Large intestine (tissue), 3 donors: ENCODE data around the gene BCAN. TPM values are rescaled to one million over a fixed set of nuclear protein-coding genes. Genes with fewer than 3 reads are reported as not detected.

ENCODE experiments used
- DNase-seq, 2 donors: peaks; one replicate each; pipeline versions ENCODE4 v3.0.0 to v3.0.0-alpha.2; 2013
- H3K27ac ChIP-seq: one replicate; pipeline ENCODE4 v1.5.1; 2013; ENCODE audit warnings: low read length
- H3K27me3 ChIP-seq: 2 replicates; pipeline ENCODE4 v1.6.1; 2013; ENCODE audit warnings: low read length; ENCODE audit not compliant: control insufficient read depth, insufficient read depth
- H3K36me3 ChIP-seq: 2 replicates; pipeline ENCODE4 v1.6.1; 2013; ENCODE audit warnings: low read length; ENCODE audit not compliant: control insufficient read depth, insufficient read depth
- H3K4me1 ChIP-seq: one replicate; pipeline ENCODE4 v1.6.1; 2013; ENCODE audit warnings: low read length; ENCODE audit not compliant: control insufficient read depth, insufficient read depth
- H3K4me3 ChIP-seq: one replicate; pipeline ENCODE4 v1.5.1; 2013; ENCODE audit warnings: low read length
- H3K9me3 ChIP-seq: one replicate; pipeline ENCODE4 v1.6.1; 2013; ENCODE audit warnings: mild to moderate bottlenecking, low read depth, low read length, moderate library complexity; ENCODE audit not compliant: control insufficient read depth
- WGBS: methylation state at CpG from one replicate; pipeline ENCODE4 v1.1.5; 2013; ENCODE audit warnings: low lambda C conversion rate; ENCODE audit not compliant: insufficient coverage; 5-methylcytosine and 5-hydroxymethylcytosine counted together
- polyA plus RNA-seq: library from polyadenylated mRNA; unstranded; fragments of 120-200 nt; gene quantifications from one replicate; pipeline ENCODE4 v1.2.1, GENCODE V29; 2013

BCAN gene
- polyA plus RNA-seq, 1 donor, result 12.1 TPM

DNA sequence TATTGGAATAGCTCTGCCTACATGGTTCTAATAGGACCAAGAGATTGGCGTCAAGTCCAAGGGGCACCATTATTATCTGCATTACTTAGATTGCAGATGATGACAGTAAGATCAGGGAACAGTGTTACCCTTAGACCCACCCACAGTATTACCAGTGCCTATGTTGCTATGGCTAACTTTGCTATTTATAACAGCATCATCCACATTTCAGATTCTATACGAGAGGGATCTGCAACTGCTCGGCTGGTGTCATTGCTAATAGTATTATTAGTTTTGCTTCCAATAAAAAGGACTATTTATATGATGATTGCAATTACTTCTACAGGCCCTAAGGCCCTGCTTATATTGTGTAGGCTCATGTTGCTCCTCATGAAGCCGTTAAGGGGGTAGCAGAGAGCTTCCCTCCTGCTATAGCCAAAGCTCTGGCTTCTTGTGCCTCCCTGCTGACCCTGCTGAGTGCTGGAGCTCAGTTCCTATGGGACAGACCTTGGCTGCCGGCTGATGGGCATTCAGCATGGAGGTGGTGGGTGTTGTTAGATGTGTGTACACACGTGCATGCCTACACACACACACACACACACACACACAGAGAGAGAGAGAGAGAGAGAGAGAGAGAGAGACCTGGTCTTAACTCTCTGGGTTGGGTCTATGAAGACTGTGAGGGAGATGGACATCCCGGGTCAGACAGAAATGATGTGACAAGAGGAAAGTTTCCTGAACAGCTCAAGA lies 1.3 kb downstream of the BCAN start:
- H3K4me1 ChIP-seq, result peaks cover 22% of the 10 kb centered on the region
- peaks cover 3% of the 10 kb centered on the region for H3K36me3 ChIP-seq
- no peak overlapping the region for H3K4me3 ChIP-seq
- peaks cover 91% of the 10 kb centered on the region for H3K27me3 ChIP-seq
- DNase-seq, result peak in 1 of 2 donors; percentile 68
- no peak overlapping the region for H3K27ac ChIP-seq
- peaks cover 6% of the 10 kb centered on the region for H3K9me3 ChIP-seq
- WGBS, result no CpG with 5 or more reads among the region's 7 CpGs

DNA sequence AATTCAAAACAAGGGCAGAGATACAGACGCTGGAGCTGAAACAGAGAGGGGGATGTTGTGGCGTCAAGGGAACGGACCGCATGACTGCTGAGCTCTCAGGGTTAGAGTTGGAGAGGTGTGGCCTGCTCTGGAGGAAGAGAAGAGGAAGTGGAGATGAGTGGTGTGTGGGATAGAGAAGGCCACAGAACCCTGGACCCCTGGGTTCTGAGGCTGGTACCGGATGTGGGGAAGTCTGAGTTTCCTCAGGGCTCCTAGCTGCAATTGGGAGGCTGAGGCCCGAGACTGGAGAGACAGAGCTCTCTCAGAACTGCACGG lies 1.8 kb downstream of the BCAN start:
- Histone ChIP-seq H3K4me1 (peaks cover 22% of the 10 kb centered on the region), H3K36me3 (peaks cover 3% of the 10 kb centered on the region), H3K9me3 (peaks cover 6% of the 10 kb centered on the region), H3K4me3 (no peak overlapping the region), H3K27ac (no peak overlapping the region), H3K27me3 (peaks cover 88% of the 10 kb centered on the region)
- no CpG with 5 or more reads among the region's 7 CpGs for WGBS
- DNase-seq, result no peak

DNA sequence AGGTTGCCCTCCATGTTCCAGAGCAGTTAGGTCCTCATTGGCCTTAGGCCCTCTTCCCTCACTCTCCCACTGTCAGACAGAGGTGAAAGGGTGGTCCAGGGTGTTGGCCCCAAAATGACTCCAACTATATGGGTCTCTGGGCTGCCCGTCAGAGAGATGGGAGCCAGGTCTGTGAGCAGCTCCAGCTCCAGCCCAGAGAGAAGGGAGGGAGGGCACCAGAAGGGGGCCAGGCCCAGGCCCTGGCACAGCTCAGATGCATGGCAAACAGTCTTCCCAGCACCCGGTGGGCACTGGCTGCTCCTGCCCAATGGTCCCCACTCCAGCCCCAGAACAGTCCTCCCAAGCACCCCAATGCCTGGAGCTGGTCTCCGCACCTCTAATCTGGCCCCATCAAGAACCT lies 2.2 kb downstream of the BCAN start:
- Histone ChIP-seq H3K4me3 (no peak overlapping the region), H3K27me3 (peaks cover 84% of the 10 kb centered on the region), H3K27ac (no peak overlapping the region), H3K36me3 (peaks cover 3% of the 10 kb centered on the region), H3K4me1 (peaks cover 22% of the 10 kb centered on the region), H3K9me3 (peaks cover 6% of the 10 kb centered on the region)
- no peak for DNase-seq
- WGBS, result no CpG with 5 or more reads among the region's 3 CpGs

DNA sequence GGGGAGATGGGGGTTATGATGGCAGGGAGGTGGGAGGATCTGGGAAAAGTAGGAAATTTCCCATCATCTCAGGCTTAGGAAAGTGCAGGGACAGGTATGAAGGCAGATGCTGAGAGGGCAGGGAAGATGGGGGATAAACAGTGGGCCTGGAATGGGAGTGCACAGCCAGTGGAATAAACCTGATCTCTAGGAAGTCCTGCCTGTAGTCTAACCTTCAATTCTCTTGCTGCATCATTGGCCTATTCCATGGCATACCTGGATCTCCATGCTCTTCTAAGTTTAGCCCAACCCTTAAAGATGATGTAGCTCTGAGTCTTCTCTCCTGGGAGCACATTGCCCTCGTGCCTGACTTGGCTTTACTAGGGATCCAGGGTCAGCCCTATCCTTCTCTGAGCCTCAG lies 2.7 kb downstream of the BCAN start:
- no peak overlapping the region for H3K27ac ChIP-seq
- H3K36me3 ChIP-seq, result peaks cover 3% of the 10 kb centered on the region
- H3K27me3 ChIP-seq, result peaks cover 81% of the 10 kb centered on the region
- no peak for DNase-seq
- WGBS, result no CpG with 5 or more reads among the region's 1 CpG
- H3K4me1 ChIP-seq, result peaks cover 22% of the 10 kb centered on the region
- no peak overlapping the region for H3K4me3 ChIP-seq
- H3K9me3 ChIP-seq, result peaks cover 6% of the 10 kb centered on the region

DNA sequence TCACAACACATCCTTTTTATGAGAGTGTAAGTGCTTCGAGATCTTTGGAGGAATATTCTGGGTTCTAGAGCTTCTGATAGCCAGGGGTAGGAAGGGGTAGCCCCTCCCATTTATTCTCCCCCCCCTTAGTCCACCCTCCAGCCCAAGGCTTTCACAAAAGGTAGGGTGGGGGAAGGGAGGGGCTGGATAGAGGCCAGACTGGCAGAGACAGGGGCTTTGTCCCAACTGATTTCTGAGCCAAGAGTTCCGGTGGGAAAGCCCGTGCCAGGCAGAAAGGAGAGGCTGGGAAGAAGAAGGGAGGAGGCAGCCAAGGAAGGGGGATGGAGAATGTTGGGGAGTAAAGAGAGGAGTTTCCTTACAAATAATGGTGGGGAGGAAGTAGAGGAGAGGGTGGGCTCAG lies 3.1 kb downstream of the BCAN start:
- Histone ChIP-seq H3K36me3 (peaks cover 3% of the 10 kb centered on the region), H3K27me3 (peaks cover 77% of the 10 kb centered on the region), H3K4me3 (no peak overlapping the region), H3K4me1 (peaks cover 22% of the 10 kb centered on the region), H3K9me3 (peaks cover 6% of the 10 kb centered on the region), H3K27ac (no peak overlapping the region)
- no peak for DNase-seq
- WGBS, result no CpG with 5 or more reads among the region's 3 CpGs

DNA sequence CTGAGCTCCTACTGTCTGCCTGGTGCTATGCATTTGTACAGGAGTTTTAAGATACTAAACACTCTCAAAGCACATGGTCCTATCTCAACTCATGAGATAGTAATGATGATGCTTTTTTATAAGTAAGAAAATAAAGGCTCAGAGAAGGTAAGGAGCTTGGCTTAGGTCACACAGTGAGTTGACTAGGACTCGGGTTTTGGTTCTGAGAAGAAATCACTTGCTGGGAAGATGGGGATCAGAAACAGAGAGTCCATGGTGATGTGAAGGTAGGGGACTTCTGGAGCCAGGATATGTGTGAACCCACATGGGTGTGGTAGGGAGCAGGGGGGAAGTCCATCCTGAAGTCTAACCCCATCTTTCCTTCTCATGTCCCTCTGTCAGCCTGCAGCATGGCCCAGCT lies 3.7 kb downstream of the BCAN start:
- WGBS, result 80% methylated on average over 1 of the region's 1 CpG
- peaks cover 71% of the 10 kb centered on the region for H3K27me3 ChIP-seq
- no peak for DNase-seq
- H3K4me1 ChIP-seq, result peaks cover 22% of the 10 kb centered on the region
- peaks cover 6% of the 10 kb centered on the region for H3K9me3 ChIP-seq
- peaks cover 3% of the 10 kb centered on the region for H3K36me3 ChIP-seq
- H3K4me3 ChIP-seq, result no peak overlapping the region
- H3K27ac ChIP-seq, result no peak overlapping the region

DNA sequence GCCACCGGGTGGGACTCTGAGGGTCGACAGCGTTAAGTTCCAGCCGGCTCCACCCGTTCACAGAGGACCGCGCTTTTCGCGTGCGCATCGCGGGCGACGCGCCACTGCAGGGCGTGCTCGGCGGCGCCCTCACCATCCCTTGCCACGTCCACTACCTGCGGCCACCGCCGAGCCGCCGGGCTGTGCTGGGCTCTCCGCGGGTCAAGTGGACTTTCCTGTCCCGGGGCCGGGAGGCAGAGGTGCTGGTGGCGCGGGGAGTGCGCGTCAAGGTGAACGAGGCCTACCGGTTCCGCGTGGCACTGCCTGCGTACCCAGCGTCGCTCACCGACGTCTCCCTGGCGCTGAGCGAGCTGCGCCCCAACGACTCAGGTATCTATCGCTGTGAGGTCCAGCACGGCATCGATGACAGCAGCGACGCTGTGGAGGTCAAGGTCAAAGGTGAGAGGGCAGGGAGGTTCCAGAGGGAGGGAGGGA lies 4.9 kb downstream of the BCAN start:
- Histone ChIP-seq H3K4me1 (peaks cover 17% of the 10 kb centered on the region), H3K4me3 (no peak overlapping the region), H3K27me3 (peaks cover 60% of the 10 kb centered on the region), H3K27ac (no peak overlapping the region), H3K36me3 (peaks cover 3% of the 10 kb centered on the region), H3K9me3 (peaks cover 6% of the 10 kb centered on the region)
- no peak for DNase-seq
- WGBS, result no CpG with 5 or more reads among the region's 51 CpGs

DNA sequence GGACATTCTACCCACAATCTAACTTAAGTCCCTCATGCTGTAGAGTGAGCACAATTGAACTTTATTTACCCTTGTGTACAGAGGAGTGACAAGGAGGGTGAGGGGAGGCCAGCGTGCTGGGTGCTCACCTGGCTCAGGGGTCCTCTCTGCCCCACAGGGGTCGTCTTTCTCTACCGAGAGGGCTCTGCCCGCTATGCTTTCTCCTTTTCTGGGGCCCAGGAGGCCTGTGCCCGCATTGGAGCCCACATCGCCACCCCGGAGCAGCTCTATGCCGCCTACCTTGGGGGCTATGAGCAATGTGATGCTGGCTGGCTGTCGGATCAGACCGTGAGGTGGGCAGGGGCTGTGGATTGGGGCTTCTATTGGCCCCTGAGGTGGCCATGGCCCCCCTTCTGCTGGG lies 5.4 kb downstream of the BCAN start:
- Histone ChIP-seq H3K9me3 (peaks cover 6% of the 10 kb centered on the region), H3K4me1 (peaks cover 14% of the 10 kb centered on the region), H3K27me3 (peaks cover 55% of the 10 kb centered on the region), H3K4me3 (no peak overlapping the region), H3K27ac (no peak overlapping the region), H3K36me3 (peaks cover 3% of the 10 kb centered on the region)
- DNase-seq, result no peak
- no CpG with 5 or more reads among the region's 10 CpGs for WGBS

DNA sequence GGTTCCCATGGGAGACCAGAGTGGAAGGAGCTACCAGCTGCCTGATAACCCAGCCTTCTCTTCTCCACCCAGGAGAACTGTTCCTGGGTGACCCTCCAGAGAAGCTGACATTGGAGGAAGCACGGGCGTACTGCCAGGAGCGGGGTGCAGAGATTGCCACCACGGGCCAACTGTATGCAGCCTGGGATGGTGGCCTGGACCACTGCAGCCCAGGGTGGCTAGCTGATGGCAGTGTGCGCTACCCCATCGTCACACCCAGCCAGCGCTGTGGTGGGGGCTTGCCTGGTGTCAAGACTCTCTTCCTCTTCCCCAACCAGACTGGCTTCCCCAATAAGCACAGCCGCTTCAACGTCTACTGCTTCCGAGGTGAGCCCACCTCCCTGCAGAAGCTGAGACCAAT lies 6.6 kb downstream of the BCAN start:
- H3K27ac ChIP-seq, result no peak overlapping the region
- H3K36me3 ChIP-seq, result peaks cover 3% of the 10 kb centered on the region
- peaks cover 45% of the 10 kb centered on the region for H3K27me3 ChIP-seq
- peaks cover 6% of the 10 kb centered on the region for H3K9me3 ChIP-seq
- H3K4me3 ChIP-seq, result no peak overlapping the region
- peaks cover 2% of the 10 kb centered on the region for H3K4me1 ChIP-seq
- no peak for DNase-seq
- no CpG with 5 or more reads among the region's 10 CpGs for WGBS

DNA sequence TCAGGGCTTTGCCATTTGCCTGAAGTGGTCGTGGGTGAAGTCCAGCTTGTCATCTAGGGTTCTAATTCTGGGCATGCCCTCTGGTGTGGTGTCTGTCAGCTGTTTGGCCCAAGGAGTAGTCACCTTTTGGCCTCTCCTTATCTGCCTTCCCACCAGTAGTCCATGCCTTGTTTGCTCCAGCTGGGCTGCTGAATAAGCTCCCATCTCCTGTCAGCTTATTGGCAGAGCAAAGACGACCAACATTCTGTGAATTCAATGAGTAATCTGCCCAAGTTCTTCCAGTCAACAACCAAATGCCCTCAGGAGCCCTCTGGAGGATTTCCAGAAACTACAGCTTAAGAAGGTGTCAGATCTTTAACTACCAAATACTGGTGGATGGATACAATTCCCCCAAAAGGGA lies 7.0 kb downstream of the BCAN start:
- Histone ChIP-seq H3K4me1 (no peaks in the 10 kb centered on the region), H3K27ac (no peak overlapping the region), H3K4me3 (no peak overlapping the region), H3K9me3 (peaks cover 6% of the 10 kb centered on the region), H3K27me3 (peaks cover 41% of the 10 kb centered on the region), H3K36me3 (peaks cover 1% of the 10 kb centered on the region)
- WGBS, result no CpG with 5 or more reads among the region's 2 CpGs
- no peak for DNase-seq
